HUES64 (cell line): ENCODE results near the gene SYNJ2.

Source experiments
- H3K27ac ChIP-seq: 2 replicates; pipeline ENCODE4 v1.7.0; 2013; ENCODE audit warnings: low read depth, low read length, inconsistent platforms
- H3K27me3 ChIP-seq: 2 replicates; pipeline ENCODE4 v1.6.1; 2013; ENCODE audit warnings: mild to moderate bottlenecking, low read length; ENCODE audit not compliant: insufficient read depth
- H3K36me3 ChIP-seq: 2 replicates; pipeline ENCODE4 v1.6.1; 2013; ENCODE audit warnings: mild to moderate bottlenecking, low read length; ENCODE audit not compliant: insufficient read depth
- H3K4me1 ChIP-seq: 2 replicates; pipeline ENCODE4 v1.6.1; 2013; ENCODE audit warnings: mild to moderate bottlenecking, low read length, moderate library complexity; ENCODE audit not compliant: insufficient read depth
- H3K4me3 ChIP-seq: 2 replicates; pipeline ENCODE4 v1.5.1; 2013; ENCODE audit warnings: mild to moderate bottlenecking, low read length, moderate library complexity
- H3K9ac ChIP-seq: 2 replicates; pipeline ENCODE4 v1.6.1; 2013; ENCODE audit warnings: mild to moderate bottlenecking, low read depth, low read length
- H3K9me3 ChIP-seq: 2 replicates; pipeline ENCODE4 v1.6.1; 2013; ENCODE audit warnings: low read depth, low read length; ENCODE audit not compliant: insufficient read depth
- WGBS: fragments of 150-250, 120-280 bp; methylation state at CpG from one replicate; pipeline ENCODE4 v1.1.7; 2013; ENCODE audit warnings: missing lambda C conversion rate; 5-methylcytosine and 5-hydroxymethylcytosine counted together

The SYNJ2 gene

DNA sequence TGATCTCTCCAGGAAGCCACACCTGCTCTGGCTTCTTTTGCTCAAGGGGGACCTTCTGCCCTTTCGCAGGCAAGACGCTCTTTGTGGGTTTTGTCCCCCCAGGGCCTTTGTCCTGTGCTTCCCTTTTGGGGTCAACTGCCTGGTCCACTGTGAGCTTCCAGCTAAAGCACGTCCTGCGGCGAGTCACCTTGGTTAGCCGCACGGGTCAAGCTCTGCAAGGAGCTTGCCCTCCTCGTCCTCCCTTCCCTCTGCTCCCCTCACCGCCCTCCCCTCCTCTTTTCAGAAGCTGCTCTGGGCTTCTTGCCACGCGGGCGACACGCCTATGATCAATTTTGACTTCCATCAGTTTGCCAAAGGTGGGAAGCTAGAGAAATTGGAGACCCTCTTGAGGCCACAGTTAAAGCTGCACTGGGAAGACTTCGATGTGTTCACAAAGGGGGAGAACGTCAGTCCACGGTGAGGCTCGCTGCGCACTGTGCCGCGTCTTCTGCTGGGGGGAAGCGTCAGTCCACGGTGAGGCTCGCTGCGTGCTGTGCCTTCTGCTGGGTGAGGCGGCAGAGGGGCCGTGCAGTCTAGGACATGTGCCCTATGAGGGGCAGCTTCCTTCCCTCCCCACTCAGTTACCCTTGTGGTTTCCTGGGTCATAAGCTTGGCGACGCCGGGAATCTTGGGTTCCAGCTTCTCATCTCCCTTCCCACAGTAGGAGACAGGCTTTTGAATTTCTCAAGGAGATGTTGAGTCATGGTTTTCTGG lies 80.2 kb downstream of the SYNJ2 start:
- Histone ChIP-seq H3K27ac (no peak overlapping the region), H3K4me1 (no peaks in the 10 kb centered on the region), H3K9ac (no peak overlapping the region), H3K4me3 (no peak overlapping the region), H3K9me3 (no peaks in the 10 kb centered on the region), H3K27me3 (no peaks in the 10 kb centered on the region), H3K36me3 (peaks cover 17% of the 10 kb centered on the region)
- 96% methylated on average over 29 of the region's 29 CpGs for WGBS

DNA sequence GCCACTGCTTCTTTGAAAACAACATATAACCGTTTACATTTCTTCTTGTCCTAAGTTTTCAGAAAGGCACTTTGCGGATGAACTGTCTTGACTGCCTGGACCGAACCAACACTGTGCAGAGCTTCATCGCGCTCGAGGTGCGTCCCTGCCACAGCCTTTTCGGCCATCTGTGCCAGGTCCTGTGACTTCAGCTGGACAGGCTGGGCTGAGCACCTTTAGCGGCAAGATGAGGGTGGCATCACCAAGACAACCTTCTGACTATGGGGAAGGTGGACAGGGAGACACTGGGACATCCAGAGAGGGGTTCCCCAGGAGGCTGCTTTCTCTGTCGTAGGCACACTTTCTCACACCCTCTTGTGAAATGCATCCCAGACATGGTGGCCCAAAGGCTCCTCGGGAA lies 82.1 kb downstream of the SYNJ2 start:
- Histone ChIP-seq H3K36me3 (peaks cover 17% of the 10 kb centered on the region), H3K9me3 (no peaks in the 10 kb centered on the region), H3K27ac (no peak overlapping the region), H3K4me1 (peaks cover 4% of the 10 kb centered on the region; the same call in 1 of the 2 replicates), H3K27me3 (no peaks in the 10 kb centered on the region), H3K9ac (no peak overlapping the region), H3K4me3 (no peak overlapping the region)
- 97% methylated on average over 11 of the region's 11 CpGs for WGBS

DNA sequence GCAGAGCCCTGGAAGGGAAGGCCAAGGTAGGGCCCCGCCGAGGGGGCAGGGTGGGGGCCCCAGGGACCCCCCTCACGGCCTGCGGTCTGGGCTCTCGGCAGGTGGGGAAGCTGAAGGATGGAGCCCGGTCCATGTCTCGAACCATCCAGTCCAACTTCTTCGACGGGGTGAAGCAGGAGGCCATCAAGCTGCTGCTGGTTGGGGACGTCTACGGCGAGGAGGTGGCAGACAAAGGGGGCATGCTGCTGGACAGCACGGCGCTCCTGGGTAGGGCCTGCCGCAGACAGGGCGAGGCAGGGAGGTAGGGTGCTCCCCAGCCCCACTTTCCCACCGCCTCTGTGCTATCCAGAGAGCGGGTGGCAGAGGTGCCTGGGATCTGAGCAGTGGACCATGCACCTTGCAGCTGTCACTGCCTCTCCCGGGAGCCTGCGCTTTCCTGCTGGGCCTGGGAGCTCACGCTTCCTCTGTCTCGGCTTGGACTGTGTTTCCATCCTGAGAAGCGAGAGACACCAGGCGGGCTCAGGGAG lies 83.1 kb downstream of the SYNJ2 start:
- Histone ChIP-seq H3K36me3 (peaks cover 20% of the 10 kb centered on the region), H3K27ac (no peak overlapping the region), H3K4me3 (no peak overlapping the region), H3K4me1 (peaks cover 5% of the 10 kb centered on the region; the same call in 1 of the 2 replicates), H3K27me3 (no peaks in the 10 kb centered on the region), H3K9ac (no peak overlapping the region), H3K9me3 (no peaks in the 10 kb centered on the region)
- 94% methylated on average over 24 of the region's 24 CpGs for WGBS

DNA sequence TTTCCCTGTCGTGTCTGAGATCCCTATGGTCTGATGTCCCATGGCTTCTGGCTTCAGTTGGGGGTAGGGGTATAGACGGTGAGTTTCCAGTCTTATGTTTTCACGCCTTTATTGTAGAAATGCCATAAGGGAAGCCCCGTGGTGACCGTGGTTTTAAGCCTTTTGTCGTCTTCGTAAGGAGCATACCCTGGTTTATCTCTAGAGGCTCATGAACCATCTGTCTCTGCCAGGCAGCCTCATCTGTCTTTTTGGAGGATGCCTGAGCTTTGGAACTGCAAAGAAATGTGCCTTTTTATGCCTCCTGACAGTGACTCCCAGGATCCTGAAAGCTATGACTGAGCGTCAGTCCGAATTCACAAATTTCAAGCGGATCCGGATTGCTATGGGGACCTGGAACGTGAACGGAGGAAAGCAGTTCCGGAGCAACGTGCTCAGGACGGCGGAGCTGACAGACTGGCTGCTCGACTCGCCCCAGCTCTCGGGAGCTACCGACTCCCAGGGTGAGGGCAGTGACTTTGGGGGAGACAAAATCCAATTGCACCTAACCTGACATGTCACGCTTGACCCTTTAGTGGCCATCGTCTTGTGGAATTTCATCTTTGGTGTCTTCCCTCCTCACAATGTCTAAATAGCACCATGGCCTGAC lies 84.6 kb downstream of the SYNJ2 start:
- whole genome bisulfite sequencing: 96% methylated on average over 23 of the region's 23 CpGs
- H3K9me3 ChIP-seq: no peaks in the 10 kb centered on the region
- H3K27ac ChIP-seq: no peak overlapping the region
- peaks cover 5% of the 10 kb centered on the region; the same call in 1 of the 2 replicates for H3K4me1 ChIP-seq
- H3K36me3 ChIP-seq: peaks cover 24% of the 10 kb centered on the region
- H3K4me3 ChIP-seq: no peak overlapping the region
- no peaks in the 10 kb centered on the region for H3K27me3 ChIP-seq
- no peak overlapping the region for H3K9ac ChIP-seq

DNA sequence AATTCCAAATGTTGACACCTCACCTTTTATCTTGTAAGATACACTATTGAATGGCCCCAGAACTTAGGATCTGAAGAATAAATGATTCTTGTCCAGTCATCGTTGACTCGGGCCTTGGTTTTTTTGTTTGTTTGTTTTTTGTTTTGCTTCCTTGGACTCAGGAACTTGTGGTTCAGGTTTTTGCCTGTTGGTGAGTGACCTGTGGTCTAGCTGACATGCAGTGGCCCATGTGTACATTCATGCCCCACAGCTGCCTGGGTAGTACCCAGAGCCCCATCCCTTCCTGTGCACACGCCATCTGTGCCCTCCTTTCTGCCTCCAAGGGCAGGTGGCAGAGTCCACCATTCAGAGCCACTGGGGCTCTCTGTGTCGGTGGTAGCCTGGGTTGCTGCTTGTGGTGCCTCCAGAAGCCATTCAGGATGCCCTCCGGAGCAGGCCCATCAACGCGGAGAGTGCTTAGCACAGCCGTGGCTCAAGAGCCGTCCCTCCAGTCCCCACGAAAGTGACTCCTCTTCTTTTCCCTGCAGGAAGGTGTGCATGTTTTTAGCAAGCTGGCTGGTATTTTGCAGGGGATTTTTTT lies 85.9 kb downstream of the SYNJ2 start:
- 94% methylated on average over 10 of the region's 10 CpGs for WGBS
- H3K4me3 ChIP-seq: no peak overlapping the region
- H3K27me3 ChIP-seq: no peaks in the 10 kb centered on the region
- H3K9ac ChIP-seq: no peak overlapping the region
- H3K36me3 ChIP-seq: peaks cover 24% of the 10 kb centered on the region
- H3K27ac ChIP-seq: no peak overlapping the region
- peaks cover 5% of the 10 kb centered on the region; the same call in 1 of the 2 replicates for H3K4me1 ChIP-seq
- H3K9me3 ChIP-seq: no peaks in the 10 kb centered on the region

DNA sequence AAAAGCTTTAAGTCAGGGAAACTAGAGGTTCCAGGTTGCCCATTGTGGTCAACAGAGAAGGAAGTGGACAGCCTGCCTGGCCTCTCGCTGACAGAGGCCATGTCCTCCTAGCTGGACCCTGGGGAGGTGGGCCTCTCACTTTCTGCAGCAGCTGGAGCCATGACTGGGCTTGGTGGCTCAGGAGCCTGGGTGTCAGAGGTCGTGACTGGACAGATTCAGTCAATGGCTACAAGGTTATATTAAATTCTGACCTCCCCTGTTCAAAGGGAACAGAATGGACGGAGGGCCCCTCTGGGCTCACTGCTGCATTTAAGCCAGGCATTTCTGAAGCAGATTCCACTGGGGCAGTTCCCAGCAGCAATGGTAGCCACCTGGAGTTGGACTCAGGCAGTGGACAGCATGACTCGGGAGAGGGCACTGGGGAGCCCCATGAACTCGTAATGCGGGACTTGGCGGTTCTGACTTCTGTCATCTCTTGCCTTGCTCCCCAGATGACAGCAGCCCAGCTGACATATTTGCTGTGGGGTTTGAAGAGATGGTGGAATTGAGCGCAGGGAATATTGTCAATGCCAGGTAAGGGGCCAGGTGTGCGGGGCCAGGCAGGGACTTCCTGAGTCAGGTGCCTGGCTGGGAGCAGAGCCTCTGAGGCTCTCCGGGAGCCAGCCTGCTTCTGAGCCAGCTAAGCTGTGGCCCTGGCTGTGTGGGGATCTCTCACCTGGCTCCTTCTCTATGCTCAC lies 86.7 kb downstream of the SYNJ2 start:
- peaks cover 24% of the 10 kb centered on the region for H3K36me3 ChIP-seq

DNA sequence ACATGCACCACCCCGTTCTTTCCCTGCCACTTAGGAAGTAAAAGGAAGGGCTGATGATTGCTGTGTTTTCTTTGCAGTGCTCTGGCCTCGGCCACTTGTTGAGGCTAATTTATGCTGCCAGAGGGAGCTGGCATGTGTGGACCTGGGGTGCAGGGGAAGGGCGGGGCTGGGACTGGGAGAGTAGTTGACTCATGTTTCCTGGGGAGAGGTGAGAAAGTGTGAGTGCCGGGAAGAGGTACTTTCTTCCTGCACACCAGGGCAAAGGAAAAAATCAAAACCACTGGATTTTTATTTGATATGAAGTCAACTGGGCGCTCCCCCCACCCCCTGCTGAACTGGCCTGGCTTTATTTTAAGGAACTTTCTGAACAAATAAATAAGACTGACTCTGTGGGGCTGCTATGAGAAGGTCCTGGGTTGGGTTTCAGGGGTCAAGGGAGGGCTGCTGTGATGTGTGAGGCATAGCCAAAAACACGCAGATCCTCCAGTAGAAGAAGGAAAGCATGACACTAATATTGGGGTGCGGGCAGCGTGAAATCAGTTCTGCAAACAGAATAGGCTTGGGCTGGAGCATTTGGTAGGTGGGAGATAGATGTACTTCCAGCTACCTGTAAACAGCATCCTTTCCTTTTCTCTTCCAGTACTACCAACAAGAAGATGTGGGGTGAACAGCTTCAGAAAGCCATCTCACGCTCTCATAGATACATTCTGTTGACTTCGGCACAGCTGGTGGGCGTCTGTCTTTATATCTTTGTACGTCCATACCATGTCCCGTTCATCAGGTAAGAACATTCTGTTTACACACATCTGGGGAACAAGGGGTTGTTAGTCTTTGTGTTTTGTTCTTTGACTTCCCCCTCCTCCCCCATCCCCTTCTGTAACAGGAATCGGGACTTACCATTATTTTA lies 87.5 kb downstream of the SYNJ2 start:
- peaks cover 20% of the 10 kb centered on the region for H3K36me3 ChIP-seq
- H3K9ac ChIP-seq: no peak overlapping the region
- no peaks in the 10 kb centered on the region for H3K9me3 ChIP-seq
- 88% methylated on average over 13 of the region's 14 CpGs for WGBS
- peaks cover 5% of the 10 kb centered on the region; the same call in 1 of the 2 replicates for H3K4me1 ChIP-seq
- H3K27ac ChIP-seq: no peak overlapping the region
- no peak overlapping the region for H3K4me3 ChIP-seq
- no peaks in the 10 kb centered on the region for H3K27me3 ChIP-seq

More for the DNA sequence above, 86.7 kb downstream of the SYNJ2 start:
- Histone ChIP-seq H3K4me3 (no peak overlapping the region), H3K27ac (no peak overlapping the region), H3K9ac (no peak overlapping the region), H3K4me1 (peaks cover 5% of the 10 kb centered on the region; the same call in 1 of the 2 replicates), H3K9me3 (no peaks in the 10 kb centered on the region), H3K27me3 (no peaks in the 10 kb centered on the region)
- WGBS: 92% methylated on average over 10 of the region's 10 CpGs

DNA sequence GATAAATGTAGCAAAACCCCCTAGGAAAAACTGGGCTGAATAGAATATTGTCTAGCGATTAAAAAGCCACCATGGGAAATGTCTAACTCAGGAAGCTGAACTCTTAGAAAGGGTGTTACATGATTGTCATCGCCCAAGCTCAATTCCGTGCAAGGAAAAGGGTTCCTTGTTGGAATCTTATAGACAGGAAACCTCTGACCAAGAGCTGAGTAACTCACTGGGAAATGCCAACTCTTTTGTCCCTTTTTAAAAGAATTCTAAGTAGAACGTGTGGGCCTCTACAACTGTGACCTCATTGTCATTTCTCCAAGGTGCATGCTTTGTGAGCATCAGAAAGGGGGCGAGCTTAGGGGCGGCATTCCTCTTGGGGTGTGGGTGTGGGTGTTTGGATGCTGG lies 88.1 kb downstream of the SYNJ2 start:
- H3K36me3 ChIP-seq: peaks cover 25% of the 10 kb centered on the region
- no peak overlapping the region for H3K9ac ChIP-seq
- no peaks in the 10 kb centered on the region for H3K9me3 ChIP-seq
- peaks cover 5% of the 10 kb centered on the region; the same call in 1 of the 2 replicates for H3K4me1 ChIP-seq
- no peaks in the 10 kb centered on the region for H3K27me3 ChIP-seq
- 87% methylated on average over 6 of the region's 6 CpGs for WGBS
- H3K4me3 ChIP-seq: no peak overlapping the region
- no peak overlapping the region for H3K27ac ChIP-seq

DNA sequence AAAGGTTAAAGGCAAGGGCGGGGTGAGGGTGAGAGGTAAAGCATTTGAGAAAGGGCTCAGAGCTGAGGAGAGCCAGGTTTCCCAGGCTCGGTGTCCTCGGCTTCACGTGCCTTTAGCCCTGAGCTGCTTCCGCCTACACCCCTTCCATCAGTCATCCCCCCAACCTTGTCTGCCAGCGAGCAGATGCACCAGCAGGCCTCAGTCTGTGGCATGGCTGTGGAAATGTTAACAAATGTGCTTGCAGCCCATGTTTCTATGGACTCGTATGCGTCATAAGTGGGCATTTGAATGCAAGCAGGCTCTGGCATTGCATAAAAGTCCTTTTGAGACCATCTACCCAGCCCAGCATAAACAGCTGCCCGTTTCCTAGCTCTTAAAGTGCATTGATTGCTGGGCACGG lies 88.8 kb downstream of the SYNJ2 start:
- peaks cover 5% of the 10 kb centered on the region; the same call in 1 of the 2 replicates for H3K4me1 ChIP-seq
- no peaks in the 10 kb centered on the region for H3K9me3 ChIP-seq
- H3K4me3 ChIP-seq: no peak overlapping the region
- H3K36me3 ChIP-seq: peaks cover 20% of the 10 kb centered on the region
- no peak overlapping the region for H3K27ac ChIP-seq
- H3K27me3 ChIP-seq: no peaks in the 10 kb centered on the region
- 88% methylated on average over 10 of the region's 10 CpGs for WGBS
- H3K9ac ChIP-seq: no peak overlapping the region
